Fibroblast of lung (primary cell): ENCODE results near the gene AGTR1.

Experiments used
- CTCF ChIP-seq, 2 donors: IDR thresholded peaks in 1 of 2; conservative IDR thresholded peaks in 1 of 2; 1 replicate in 1 of 2; 2 replicates in 1 of 2; pipeline ENCODE4 v1.5.1; 2011 to 2012; ENCODE audit warnings: low read length in 2 of 2, control low read depth in 1 of 2, inconsistent platforms in 1 of 2, low read depth in 1 of 2, mild to moderate bottlenecking in 1 of 2
- EZH2 ChIP-seq: IDR thresholded peaks from 2 replicates; pipeline ENCODE4 v1.5.1; 2012; ENCODE audit warnings: low read length, control low read depth, mild to moderate bottlenecking; ENCODE audit errors: missing control alignments

- TF ChIP-seq CTCF (conservative IDR thresholded peaks at IDR 0.05 in 1 of 2, IDR thresholded peaks at IDR 0.05 in 1 of 2; ENCODE audit: low read depth in 1 of 2, low read length in 2 of 2), result no peak
- TF ChIP-seq EZH2, result no peak
Measured at GRCh38 chr3:148756311-148756710, 58.6 kb downstream of the AGTR1 start.
